Keratinocyte (primary cell): ENCODE measurements around the gene IGF1R. TPM values are rescaled to one million over a fixed set of nuclear protein-coding genes. Genes with fewer than 3 reads are reported as not detected.

Source experiments
- DNase-seq: peaks from one replicate; pipeline ENCODE4 v3.0.0-alpha.2; 2011; ENCODE audit warnings: low read depth, missing footprints, low spot score
- FAIRE-seq: peaks from 2 replicates; lab custom pipeline; 2011; peaks lifted over from hg19 to GRCh38; lab: Jason Lieb, UNC
- H2AFZ ChIP-seq: 2 replicates; pipeline ENCODE4 v1.6.0; 2012; ENCODE audit warnings: low read length, control low read depth, inconsistent platforms; ENCODE audit not compliant: control insufficient read depth
- H3K27ac ChIP-seq: 2 replicates; pipeline ENCODE4 v1.5.1; 2011; ENCODE audit warnings: low read length; ENCODE audit not compliant: control insufficient read depth, insufficient read depth
- H3K27me3 ChIP-seq: 3 replicates; pipeline ENCODE4 v1.6.0; 2011; ENCODE audit warnings: low read length; ENCODE audit not compliant: control insufficient read depth, insufficient read depth; ENCODE audit errors: extremely low read depth
- H3K36me3 ChIP-seq, 2 experiments: 2 replicates in 1 of 2; 3 replicates in 1 of 2; pipeline ENCODE4 v1.5.1; 2011; ENCODE audit warnings: low read length in 2 of 2, mild to moderate bottlenecking in 1 of 2; ENCODE audit not compliant: control insufficient read depth in 2 of 2, insufficient read depth in 2 of 2; ENCODE audit errors: extremely low read depth in 1 of 2
- H3K4me1 ChIP-seq: 3 replicates; pipeline ENCODE4 v1.5.1; 2011; ENCODE audit warnings: low read length; ENCODE audit not compliant: control insufficient read depth, insufficient read depth; ENCODE audit errors: extremely low read depth
- H3K4me2 ChIP-seq: 3 replicates; pipeline ENCODE4 v1.6.0; 2011; ENCODE audit warnings: low read depth, low read length; ENCODE audit not compliant: control insufficient read depth, insufficient read depth; ENCODE audit errors: extremely low read depth
- H3K4me3 ChIP-seq, 3 experiments: fragments of 200-600 bp in 1 of 3; sonication (generic) in 1 of 3; 2 replicates in 2 of 3; 3 replicates in 1 of 3; pipeline ENCODE4 v1.5.1; 2011 to 2016; ENCODE audit warnings: low read length in 3 of 3, mild to moderate bottlenecking in 3 of 3, control low read depth in 2 of 3, inconsistent platforms in 1 of 3, low read depth in 1 of 3, mixed read lengths in 1 of 3, mixed run types in 1 of 3, moderate library complexity in 1 of 3; ENCODE audit not compliant: control insufficient read depth in 2 of 3, insufficient read depth in 2 of 3; ENCODE audit errors: extremely low read depth in 1 of 3
- H3K79me2 ChIP-seq: 2 replicates; pipeline ENCODE4 v1.6.0; 2012; ENCODE audit warnings: low read length; ENCODE audit not compliant: control insufficient read depth, insufficient read depth
- H3K9ac ChIP-seq: 3 replicates; pipeline ENCODE4 v1.6.0; 2011; ENCODE audit warnings: low read length; ENCODE audit not compliant: control insufficient read depth, insufficient read depth; ENCODE audit errors: extremely low read depth
- H3K9me1 ChIP-seq: 3 replicates; pipeline ENCODE4 v1.6.0; 2011; ENCODE audit warnings: low read length; ENCODE audit not compliant: control insufficient read depth, insufficient read depth; ENCODE audit errors: extremely low read depth
- H3K9me3 ChIP-seq: 2 replicates; pipeline ENCODE4 v1.5.1; 2012; ENCODE audit warnings: low read depth, low read length; ENCODE audit not compliant: control insufficient read depth
- H4K20me1 ChIP-seq: 3 replicates; pipeline ENCODE4 v1.6.0; 2011; ENCODE audit warnings: low read length; ENCODE audit not compliant: control insufficient read depth, insufficient read depth; ENCODE audit errors: extremely low read depth
- EZH2 ChIP-seq: IDR thresholded peaks from one replicate; pipeline ENCODE4 v1.6.1; 2012; ENCODE audit warnings: inconsistent platforms, mild to moderate bottlenecking, low read length, moderate library complexity
- dilution Hi-C: fragments of 300-500 bp; cut with MboI; formaldehyde crosslinking; loops from one replicate; pipeline ENCODE4 v1.7.0; 2020; ENCODE audit warnings: low sequenced_read_pairs; ENCODE audit not compliant: extremely low pct_ligation_motif_present
- polyA plus RNA-seq, 5 experiments: library from polyadenylated mRNA; depleted of rRNA in 3 of 5; stranded (reverse) in 3 of 5; stranded (forward) in 1 of 5; unstranded in 1 of 5; fragments of >200 nt; gene quantifications; 1 replicate in 1 of 5; 2 replicates in 3 of 5; 3 replicates in 1 of 5; pipeline versions ENCODE4 v1.2.1 to v1.2.3, GENCODE V29; 2011 to 2012; ENCODE audit warnings: missing spikeins in 2 of 5, low read depth in 1 of 5, low replicate concordance in 1 of 5
- TF ChIP-seq, protein P1 (sequence below), 3 experiments: IDR thresholded peaks in 1 of 3; conservative IDR thresholded peaks in 1 of 3; optimal IDR thresholded peaks in 1 of 3; 2 replicates in 2 of 3; 3 replicates in 1 of 3; pipeline versions ENCODE3 to v1.5.1; 2011; ENCODE audit warnings: low read length in 3 of 3, mild to moderate bottlenecking in 3 of 3, moderate library complexity in 2 of 3, control low read depth in 1 of 3, inconsistent platforms in 1 of 3; ENCODE audit not compliant: insufficient read depth in 2 of 3; ENCODE audit errors: extremely low read depth in 1 of 3

Gene IGF1R
- polyA plus RNA-seq, 1 donor (not counting 4 experiments of a cell fraction or from before 2014, with no cell fraction given), result 14.5 TPM

DNA sequence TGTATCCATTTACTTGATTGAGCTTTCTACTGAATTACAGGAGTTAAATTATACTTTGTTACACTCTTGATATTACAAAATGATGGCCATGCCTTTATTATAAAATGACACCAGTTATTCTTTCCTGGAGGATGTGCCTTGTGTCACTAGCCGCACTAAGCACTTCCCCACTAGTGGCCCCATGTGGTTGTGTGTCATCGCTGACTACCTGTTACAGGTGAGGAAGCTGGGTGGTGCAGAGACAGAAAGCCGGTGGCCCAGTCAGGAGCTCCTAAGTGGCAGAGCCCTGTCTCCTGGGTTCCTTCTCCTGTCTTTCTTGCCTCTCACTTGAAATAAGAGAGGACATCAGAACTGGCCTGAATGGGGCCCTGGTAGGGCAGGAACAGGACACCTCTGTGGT is 96.8 kb downstream of the IGF1R start:
- TF ChIP-seq, protein P1, sequence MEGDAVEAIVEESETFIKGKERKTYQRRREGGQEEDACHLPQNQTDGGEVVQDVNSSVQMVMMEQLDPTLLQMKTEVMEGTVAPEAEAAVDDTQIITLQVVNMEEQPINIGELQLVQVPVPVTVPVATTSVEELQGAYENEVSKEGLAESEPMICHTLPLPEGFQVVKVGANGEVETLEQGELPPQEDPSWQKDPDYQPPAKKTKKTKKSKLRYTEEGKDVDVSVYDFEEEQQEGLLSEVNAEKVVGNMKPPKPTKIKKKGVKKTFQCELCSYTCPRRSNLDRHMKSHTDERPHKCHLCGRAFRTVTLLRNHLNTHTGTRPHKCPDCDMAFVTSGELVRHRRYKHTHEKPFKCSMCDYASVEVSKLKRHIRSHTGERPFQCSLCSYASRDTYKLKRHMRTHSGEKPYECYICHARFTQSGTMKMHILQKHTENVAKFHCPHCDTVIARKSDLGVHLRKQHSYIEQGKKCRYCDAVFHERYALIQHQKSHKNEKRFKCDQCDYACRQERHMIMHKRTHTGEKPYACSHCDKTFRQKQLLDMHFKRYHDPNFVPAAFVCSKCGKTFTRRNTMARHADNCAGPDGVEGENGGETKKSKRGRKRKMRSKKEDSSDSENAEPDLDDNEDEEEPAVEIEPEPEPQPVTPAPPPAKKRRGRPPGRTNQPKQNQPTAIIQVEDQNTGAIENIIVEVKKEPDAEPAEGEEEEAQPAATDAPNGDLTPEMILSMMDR (optimal IDR thresholded peaks at IDR 0.05 in 1 of 3, IDR thresholded peaks at IDR 0.05 in 1 of 3, conservative IDR thresholded peaks at IDR 0.05 in 1 of 3; ENCODE audit: extremely low read depth in 1 of 3, insufficient read depth in 2 of 3, low read length in 3 of 3), result no peak
- TF ChIP-seq EZH2, result no peak
- DNase-seq, result no peak

DNA sequence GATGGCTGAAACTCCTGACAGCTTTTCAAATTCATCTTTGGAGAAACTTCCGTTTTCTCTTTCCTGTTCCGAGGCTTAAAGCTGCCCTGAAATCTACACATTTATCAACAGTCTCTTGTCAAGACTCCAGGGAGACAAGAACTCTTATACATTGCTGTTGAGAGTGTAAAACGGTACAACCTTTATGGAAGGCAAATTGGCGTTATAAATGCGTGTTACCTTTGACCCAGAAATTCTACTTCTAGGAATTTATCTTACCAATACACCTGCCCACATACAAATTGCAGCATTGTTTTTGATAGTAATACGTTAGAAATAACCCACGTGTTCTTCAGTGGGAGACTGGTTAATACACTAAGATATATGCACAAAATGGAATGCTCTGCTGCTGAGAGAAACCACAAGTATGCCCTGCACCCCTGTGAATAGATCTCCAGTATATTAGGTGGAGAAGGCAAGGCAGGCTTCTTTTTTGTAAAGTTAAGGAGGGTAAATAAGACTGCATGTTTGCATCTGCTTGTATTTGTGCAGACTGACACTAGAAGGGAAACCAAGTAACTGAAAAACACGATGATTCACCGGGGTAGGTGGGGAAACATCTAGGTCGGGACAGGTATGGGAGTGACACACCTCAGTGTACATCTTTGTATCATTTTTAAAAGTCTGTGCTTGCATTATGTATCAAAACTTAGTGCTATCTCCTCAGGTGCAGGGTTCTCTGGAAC is 97.5 kb downstream of the IGF1R start:
- DNase-seq (no peak), FAIRE-seq (peak; percentile 20)
- Histone ChIP-seq H3K9me3 (no peaks in the 10 kb centered on the region), H3K27ac (peak overlapping the region; percentile 88), H3K27me3 (no peaks in the 10 kb centered on the region), H2AFZ (no peak overlapping the region), H3K9me1 (no peaks in the 10 kb centered on the region), H3K79me2 (peaks cover 84% of the 10 kb centered on the region), H3K9ac (peak overlapping the region; percentile 58), H3K4me2 (peak overlapping the region; percentile 84), H3K36me3 (no peaks in the 10 kb centered on the region), H3K4me3 (peak overlapping the region in 2 of 3 experiments; percentile 7 to 58), H3K4me1 (peaks cover 44% of the 10 kb centered on the region), H4K20me1 (no peaks in the 10 kb centered on the region)
- no peak for TF ChIP-seq EZH2
- TF ChIP-seq, protein P1 (optimal IDR thresholded peaks at IDR 0.05 in 1 of 3, IDR thresholded peaks at IDR 0.05 in 1 of 3, conservative IDR thresholded peaks at IDR 0.05 in 1 of 3; ENCODE audit: extremely low read depth in 1 of 3, insufficient read depth in 2 of 3, low read length in 3 of 3), result no peak
- dilution Hi-C loops, result no loop called here

More for the DNA sequence above, 96.8 kb downstream of the IGF1R start:
- FAIRE-seq, result no peak
- Histone ChIP-seq H2AFZ (no peak overlapping the region), H3K9me3 (no peaks in the 10 kb centered on the region), H3K4me1 (peaks cover 44% of the 10 kb centered on the region), H3K9ac (peak overlapping the region; percentile 41), H3K9me1 (no peaks in the 10 kb centered on the region), H3K27ac (peak overlapping the region; percentile 88), H3K36me3 (no peaks in the 10 kb centered on the region), H4K20me1 (no peaks in the 10 kb centered on the region), H3K79me2 (peaks cover 85% of the 10 kb centered on the region), H3K27me3 (no peaks in the 10 kb centered on the region), H3K4me3 (no peak overlapping the region), H3K4me2 (peak overlapping the region; percentile 84)
- dilution Hi-C loops, result no loop called here
